ENCODE data around the gene CC2D1B.

The CC2D1B gene

GRCh38 chr1:52404975-52405338 lies 39.0 kb upstream of the CC2D1B start:
- peak overlapping the region; percentile 81 to 87 for H3K4me3 ChIP-seq (ENCODE audit: low read length in 2 of 2)
- H3K4me1 ChIP-seq (ENCODE audit: control insufficient read depth in 2 of 2, insufficient read depth in 1 of 2, low read depth in 1 of 2, low read length in 2 of 2), result peaks cover 1 to 8% of the 10 kb centered on the region in 2 donors
- H3K14ac ChIP-seq (ENCODE audit: low read length), result no peak overlapping the region
- H3K79me1 ChIP-seq (ENCODE audit: low read depth, low read length), result peaks cover 2% of the 10 kb centered on the region
- H2BK15ac ChIP-seq (ENCODE audit: low read length), result no peak overlapping the region
- no peak overlapping the region for H2BK12ac ChIP-seq (ENCODE audit: low read length)
- no CpG with 5 or more reads among the region's 8 CpGs for WGBS, 2 donors (ENCODE audit: extremely low coverage in 2 of 2, insufficient read length in 2 of 2, insufficient replicate concordance in 1 of 2)
- no peaks in the 10 kb centered on the region for H3K27me3 ChIP-seq (ENCODE audit: control insufficient read depth in 3 of 3, insufficient read depth in 3 of 3, low read depth in 1 of 3, low read length in 3 of 3)
- peak overlapping the region; percentile 52 for H3K27ac ChIP-seq (replicated peaks; ENCODE audit: low read length)
- no peak for DNase-seq (ENCODE audit: low spot score)
- H2AK5ac ChIP-seq (ENCODE audit: low read depth, low read length), result no peak overlapping the region
- no peak overlapping the region for H2BK5ac ChIP-seq (ENCODE audit: low read length)
- H2BK120ac ChIP-seq (ENCODE audit: low read depth, low read length), result no peak overlapping the region
- no peak overlapping the region for H3K18ac ChIP-seq (ENCODE audit: low read length)
- no peak overlapping the region for H3K4ac ChIP-seq (ENCODE audit: low read length)
- H4K91ac ChIP-seq (ENCODE audit: low read depth, low read length, poor library complexity), result no peak overlapping the region
- H3K23ac ChIP-seq (ENCODE audit: low read depth, low read length, poor library complexity), result no peak overlapping the region
- H4K8ac ChIP-seq (ENCODE audit: low read depth, low read length), result no peak overlapping the region
- peak overlapping the region; percentile 68 for H3K9ac ChIP-seq (ENCODE audit: low read depth, low read length, poor library complexity)
- peaks cover 0 to 2% of the 10 kb centered on the region in 2 donors for H3K9me3 ChIP-seq (replicated peaks in 1 of 2; ENCODE audit: control insufficient read depth in 2 of 2, insufficient read depth in 1 of 2, low read depth in 1 of 2, low read length in 2 of 2)
- peak overlapping the region; percentile 90 for H2AFZ ChIP-seq (ENCODE audit: low read length)
- peaks cover 23 to 73% of the 10 kb centered on the region in 2 donors for H3K36me3 ChIP-seq (replicated peaks in 1 of 2; ENCODE audit: control insufficient read depth in 2 of 2, insufficient read depth in 2 of 2, low read length in 2 of 2)
- peak overlapping the region; percentile 56 for H3K4me2 ChIP-seq (ENCODE audit: insufficient read depth, low read length, poor library complexity, severe bottlenecking)

- no peak within 1 kb of the TSS for H2BK120ac ChIP-seq (ENCODE audit: low read depth, low read length)
- peak within 1 kb of the TSS; percentile 8 for H3K23ac ChIP-seq (ENCODE audit: low read depth, low read length, poor library complexity)
- peak within 1 kb of the TSS; percentile 22 for H3K14ac ChIP-seq (ENCODE audit: low read length)
- H4K91ac ChIP-seq (ENCODE audit: low read depth, low read length, poor library complexity), result no peak within 1 kb of the TSS
- H2AK5ac ChIP-seq (ENCODE audit: low read depth, low read length), result no peak within 1 kb of the TSS
- no CpG with 5 or more reads among the region's 57 CpGs for WGBS, 2 donors (ENCODE audit: extremely low coverage in 2 of 2, insufficient read length in 2 of 2, insufficient replicate concordance in 1 of 2)
- no peak within 1 kb of the TSS for H2BK5ac ChIP-seq (ENCODE audit: low read length)
- H3K4ac ChIP-seq (ENCODE audit: low read length), result no peak within 1 kb of the TSS
- H2AFZ ChIP-seq (ENCODE audit: low read length), result peak within 1 kb of the TSS; percentile 90
- no peak within 1 kb of the TSS for H2BK15ac ChIP-seq (ENCODE audit: low read length)
- H2BK12ac ChIP-seq (ENCODE audit: low read length), result no peak within 1 kb of the TSS
- H3K36me3 ChIP-seq (replicated peaks in 1 of 2; ENCODE audit: control insufficient read depth in 2 of 2, insufficient read depth in 2 of 2, low read length in 2 of 2), result peaks cover 27 to 71% of the 10 kb centered on the region in 2 donors
- H3K18ac ChIP-seq (ENCODE audit: low read length), result peak within 1 kb of the TSS; percentile 93
- peak within 1 kb of the TSS; percentile 65 for H3K4me2 ChIP-seq (ENCODE audit: insufficient read depth, low read length, poor library complexity, severe bottlenecking)
- DNase-seq (ENCODE audit: low spot score), result peak; percentile 95
- peak within 1 kb of the TSS; percentile 81 for H3K9ac ChIP-seq (ENCODE audit: low read depth, low read length, poor library complexity)
- peaks cover 0 to 2% of the 10 kb centered on the region in 2 donors for H3K9me3 ChIP-seq (replicated peaks in 1 of 2; ENCODE audit: control insufficient read depth in 2 of 2, insufficient read depth in 1 of 2, low read depth in 1 of 2, low read length in 2 of 2)
- peak within 1 kb of the TSS; percentile 83 to 87 for H3K4me3 ChIP-seq (ENCODE audit: low read length in 2 of 2)
- H3K27ac ChIP-seq (replicated peaks; ENCODE audit: low read length), result peak within 1 kb of the TSS; percentile 68
- no peak within 1 kb of the TSS for H4K8ac ChIP-seq (ENCODE audit: low read depth, low read length)
- H3K27me3 ChIP-seq (ENCODE audit: control insufficient read depth in 3 of 3, insufficient read depth in 3 of 3, low read depth in 1 of 3, low read length in 3 of 3), result no peaks in the 10 kb centered on the region
- peaks cover 2% of the 10 kb centered on the region for H3K79me1 ChIP-seq (ENCODE audit: low read depth, low read length)
- peaks cover 1 to 8% of the 10 kb centered on the region in 2 donors for H3K4me1 ChIP-seq (ENCODE audit: control insufficient read depth in 2 of 2, insufficient read depth in 1 of 2, low read depth in 1 of 2, low read length in 2 of 2)
These were observed 38.3 kb upstream of the CC2D1B start, which contains the start of the genes ORC1 and PRPF38A for GRCh38 chr1:52404116-52404974. ORC1 (minus strand) TSS chr1:52404423; CDS start chr1:52402223, 2,200 bp downstream. PRPF38A (plus strand) TSS chr1:52404602; CDS start chr1:52404750, 148 bp downstream.

DNA sequence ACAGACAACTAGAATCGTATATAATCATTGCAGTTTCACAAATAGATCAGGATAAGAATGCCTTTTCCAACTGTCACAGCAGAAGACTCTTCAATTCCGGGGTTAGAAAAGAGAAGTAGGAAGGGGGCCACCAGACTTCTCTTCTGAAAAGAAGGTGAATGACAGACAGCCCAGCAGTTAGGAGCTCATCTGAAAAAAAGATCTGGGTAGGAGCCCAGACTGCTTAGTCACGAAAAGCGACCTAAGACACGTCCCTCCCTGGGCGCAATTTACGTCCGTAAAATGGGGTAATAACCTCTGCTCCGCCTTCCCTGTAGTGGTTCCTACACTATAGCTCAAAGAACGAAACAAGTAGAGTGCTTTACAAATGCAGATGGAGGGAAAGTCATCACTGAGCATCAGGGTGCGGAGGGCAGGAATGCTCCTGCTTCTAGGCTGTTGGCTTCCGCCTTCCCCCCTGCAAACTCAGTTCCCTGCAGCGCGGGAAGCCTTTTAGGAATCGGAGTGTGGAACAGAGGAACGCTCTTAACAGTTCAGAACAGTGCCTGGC lies 37.6 kb upstream of the CC2D1B start:
- peak; percentile 26 for DNase-seq (ENCODE audit: low spot score)
- H3K79me1 ChIP-seq (ENCODE audit: low read depth, low read length), result peaks cover 2% of the 10 kb centered on the region
- no peak overlapping the region for H2BK15ac ChIP-seq (ENCODE audit: low read length)
- H3K9ac ChIP-seq (ENCODE audit: low read depth, low read length, poor library complexity), result peak overlapping the region; percentile 81
- H4K91ac ChIP-seq (ENCODE audit: low read depth, low read length, poor library complexity), result no peak overlapping the region
- H3K9me3 ChIP-seq (replicated peaks in 1 of 2; ENCODE audit: control insufficient read depth in 2 of 2, insufficient read depth in 1 of 2, low read depth in 1 of 2, low read length in 2 of 2), result peaks cover 0 to 2% of the 10 kb centered on the region in 2 donors
- no peak overlapping the region for H2BK120ac ChIP-seq (ENCODE audit: low read depth, low read length)
- WGBS, 2 donors (ENCODE audit: extremely low coverage in 2 of 2, insufficient read length in 2 of 2, insufficient replicate concordance in 1 of 2), result no CpG with 5 or more reads among the region's 16 CpGs
- peaks cover 25 to 70% of the 10 kb centered on the region in 2 donors for H3K36me3 ChIP-seq (replicated peaks in 1 of 2; ENCODE audit: control insufficient read depth in 2 of 2, insufficient read depth in 2 of 2, low read length in 2 of 2)
- peaks cover 1 to 8% of the 10 kb centered on the region in 2 donors for H3K4me1 ChIP-seq (ENCODE audit: control insufficient read depth in 2 of 2, insufficient read depth in 1 of 2, low read depth in 1 of 2, low read length in 2 of 2)
- no peak overlapping the region for H3K4ac ChIP-seq (ENCODE audit: low read length)
- H3K4me2 ChIP-seq (ENCODE audit: insufficient read depth, low read length, poor library complexity, severe bottlenecking), result peak overlapping the region; percentile 65
- H2AK5ac ChIP-seq (ENCODE audit: low read depth, low read length), result no peak overlapping the region
- H2BK5ac ChIP-seq (ENCODE audit: low read length), result no peak overlapping the region
- H4K8ac ChIP-seq (ENCODE audit: low read depth, low read length), result no peak overlapping the region
- H3K27me3 ChIP-seq (ENCODE audit: control insufficient read depth in 3 of 3, insufficient read depth in 3 of 3, low read depth in 1 of 3, low read length in 3 of 3), result no peaks in the 10 kb centered on the region
- peak overlapping the region; percentile 8 for H3K23ac ChIP-seq (ENCODE audit: low read depth, low read length, poor library complexity)
- H3K4me3 ChIP-seq (ENCODE audit: low read length in 2 of 2), result peak overlapping the region; percentile 83 to 87
- peak overlapping the region; percentile 22 for H3K14ac ChIP-seq (ENCODE audit: low read length)
- peak overlapping the region; percentile 90 for H2AFZ ChIP-seq (ENCODE audit: low read length)
- H2BK12ac ChIP-seq (ENCODE audit: low read length), result no peak overlapping the region
- H3K27ac ChIP-seq (replicated peaks; ENCODE audit: low read length), result peak overlapping the region; percentile 68
- peak overlapping the region; percentile 93 for H3K18ac ChIP-seq (ENCODE audit: low read length)

- Histone ChIP-seq H3K23ac (ENCODE audit: low read depth, low read length, poor library complexity) (no peak overlapping the region), H3K9ac (ENCODE audit: low read depth, low read length, poor library complexity) (no peak overlapping the region), H4K8ac (ENCODE audit: low read depth, low read length) (no peak overlapping the region), H3K9me3 (replicated peaks in 1 of 2; ENCODE audit: control insufficient read depth in 2 of 2, insufficient read depth in 1 of 2, low read depth in 1 of 2, low read length in 2 of 2) (peaks cover 0 to 2% of the 10 kb centered on the region in 2 donors), H2AFZ (ENCODE audit: low read length) (no peak overlapping the region), H3K14ac (ENCODE audit: low read length) (no peak overlapping the region), H3K27ac (replicated peaks; ENCODE audit: low read length) (no peak overlapping the region), H3K4me2 (ENCODE audit: insufficient read depth, low read length, poor library complexity, severe bottlenecking) (no peak overlapping the region), H2BK15ac (ENCODE audit: low read length) (no peak overlapping the region), H3K79me1 (ENCODE audit: low read depth, low read length) (peaks cover 2% of the 10 kb centered on the region), H3K36me3 (replicated peaks in 1 of 2; ENCODE audit: control insufficient read depth in 2 of 2, insufficient read depth in 2 of 2, low read length in 2 of 2) (peaks cover 20 to 67% of the 10 kb centered on the region in 2 donors), H3K18ac (ENCODE audit: low read length) (no peak overlapping the region), H3K4ac (ENCODE audit: low read length) (no peak overlapping the region), H2BK12ac (ENCODE audit: low read length) (no peak overlapping the region), H3K27me3 (ENCODE audit: control insufficient read depth in 3 of 3, insufficient read depth in 3 of 3, low read depth in 1 of 3, low read length in 3 of 3) (no peaks in the 10 kb centered on the region), H3K4me3 (ENCODE audit: low read length in 2 of 2) (peak overlapping the region in 1 of 2 donors; percentile 87), H3K4me1 (ENCODE audit: control insufficient read depth in 2 of 2, insufficient read depth in 1 of 2, low read depth in 1 of 2, low read length in 2 of 2) (peaks cover 1 to 8% of the 10 kb centered on the region in 2 donors), H4K91ac (ENCODE audit: low read depth, low read length, poor library complexity) (no peak overlapping the region), H2BK5ac (ENCODE audit: low read length) (no peak overlapping the region), H2BK120ac (ENCODE audit: low read depth, low read length) (no peak overlapping the region), H2AK5ac (ENCODE audit: low read depth, low read length) (no peak overlapping the region)
- no peak for DNase-seq (ENCODE audit: low spot score)
- WGBS, 2 donors (ENCODE audit: extremely low coverage in 2 of 2, insufficient read length in 2 of 2, insufficient replicate concordance in 1 of 2), result no CpG with 5 or more reads among the region's 3 CpGs
These were observed 36.8 kb upstream of the CC2D1B start for GRCh38 chr1:52402860-52403240.

Data from neuronal stem cell (in vitro differentiated cells).